ENCODE results near the gene HDAC8. TPM values are rescaled to one million over a fixed set of nuclear protein-coding genes. Genes with fewer than 3 reads are reported as not detected.
A peak's percentile ranks its signal among the peaks of the same experiment; 100 is the strongest.

The HDAC8 gene
- total RNA-seq, 1 experiment from 2014 or later: 33.5 TPM

DNA sequence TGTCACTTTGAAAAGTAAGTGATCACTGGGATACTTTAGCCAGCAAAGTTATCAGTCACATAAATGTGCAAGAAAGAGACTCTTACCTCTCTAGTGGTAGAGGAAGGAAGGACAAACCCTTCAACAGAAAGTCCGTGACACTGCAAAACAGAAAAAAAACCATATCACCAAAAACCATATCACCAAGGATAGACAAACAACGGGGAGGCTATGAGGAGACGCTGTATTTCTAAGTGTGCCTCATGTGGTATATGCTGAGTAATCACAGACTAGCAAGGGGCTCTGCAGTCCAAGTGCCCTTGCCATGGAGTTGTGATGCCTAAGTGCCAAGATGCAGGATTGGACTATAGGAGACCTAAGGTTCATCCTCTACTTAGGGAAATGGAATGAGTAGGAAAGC lies 11.5 kb upstream of the HDAC8 start:
- no peaks in the 10 kb centered on the region for H3K9me3 ChIP-seq (ENCODE audit: control insufficient read depth, insufficient read depth, low read depth, low read length)
- H3K36me3 ChIP-seq (ENCODE audit: control insufficient read depth, insufficient read depth, low read length): no peaks in the 10 kb centered on the region
- no peaks in the 10 kb centered on the region for H3K27me3 ChIP-seq (ENCODE audit: control insufficient read depth, insufficient read depth, low read length)
- no peak overlapping the region for H3K4me3 ChIP-seq (ENCODE audit: low read depth in 2 of 2, low read length in 2 of 2)
- no peak overlapping the region for H3K27ac ChIP-seq (ENCODE audit: low read length)
- DNase-seq (ENCODE audit: low read depth, low spot score) (no peak), ATAC-seq (no peak)
- CTCF ChIA-PET: no interaction called here
- in situ Hi-C loops (cut with HindIII; ENCODE audit: low pct_unique_long_range_greater_than_20kb, low sequenced_read_pairs) (no loop called here), intact Hi-C loops (cut with micrococcal nuclease; ENCODE audit: unreplicated experiment) (no loop called here)
- H3K4me1 ChIP-seq (ENCODE audit: control insufficient read depth, insufficient read depth, low read length): no peaks in the 10 kb centered on the region
- TF ChIP-seq, protein P1, sequence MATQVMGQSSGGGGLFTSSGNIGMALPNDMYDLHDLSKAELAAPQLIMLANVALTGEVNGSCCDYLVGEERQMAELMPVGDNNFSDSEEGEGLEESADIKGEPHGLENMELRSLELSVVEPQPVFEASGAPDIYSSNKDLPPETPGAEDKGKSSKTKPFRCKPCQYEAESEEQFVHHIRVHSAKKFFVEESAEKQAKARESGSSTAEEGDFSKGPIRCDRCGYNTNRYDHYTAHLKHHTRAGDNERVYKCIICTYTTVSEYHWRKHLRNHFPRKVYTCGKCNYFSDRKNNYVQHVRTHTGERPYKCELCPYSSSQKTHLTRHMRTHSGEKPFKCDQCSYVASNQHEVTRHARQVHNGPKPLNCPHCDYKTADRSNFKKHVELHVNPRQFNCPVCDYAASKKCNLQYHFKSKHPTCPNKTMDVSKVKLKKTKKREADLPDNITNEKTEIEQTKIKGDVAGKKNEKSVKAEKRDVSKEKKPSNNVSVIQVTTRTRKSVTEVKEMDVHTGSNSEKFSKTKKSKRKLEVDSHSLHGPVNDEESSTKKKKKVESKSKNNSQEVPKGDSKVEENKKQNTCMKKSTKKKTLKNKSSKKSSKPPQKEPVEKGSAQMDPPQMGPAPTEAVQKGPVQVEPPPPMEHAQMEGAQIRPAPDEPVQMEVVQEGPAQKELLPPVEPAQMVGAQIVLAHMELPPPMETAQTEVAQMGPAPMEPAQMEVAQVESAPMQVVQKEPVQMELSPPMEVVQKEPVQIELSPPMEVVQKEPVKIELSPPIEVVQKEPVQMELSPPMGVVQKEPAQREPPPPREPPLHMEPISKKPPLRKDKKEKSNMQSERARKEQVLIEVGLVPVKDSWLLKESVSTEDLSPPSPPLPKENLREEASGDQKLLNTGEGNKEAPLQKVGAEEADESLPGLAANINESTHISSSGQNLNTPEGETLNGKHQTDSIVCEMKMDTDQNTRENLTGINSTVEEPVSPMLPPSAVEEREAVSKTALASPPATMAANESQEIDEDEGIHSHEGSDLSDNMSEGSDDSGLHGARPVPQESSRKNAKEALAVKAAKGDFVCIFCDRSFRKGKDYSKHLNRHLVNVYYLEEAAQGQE (IDR thresholded peaks at IDR 0.05; ENCODE audit: insufficient read depth in 1 of 2, low read depth in 2 of 2, low read length in 1 of 2): no peak
- POLR2A ChIA-PET: no interaction called here
- BruUV-seq (replicated peaks): no TSS peak

DNA sequence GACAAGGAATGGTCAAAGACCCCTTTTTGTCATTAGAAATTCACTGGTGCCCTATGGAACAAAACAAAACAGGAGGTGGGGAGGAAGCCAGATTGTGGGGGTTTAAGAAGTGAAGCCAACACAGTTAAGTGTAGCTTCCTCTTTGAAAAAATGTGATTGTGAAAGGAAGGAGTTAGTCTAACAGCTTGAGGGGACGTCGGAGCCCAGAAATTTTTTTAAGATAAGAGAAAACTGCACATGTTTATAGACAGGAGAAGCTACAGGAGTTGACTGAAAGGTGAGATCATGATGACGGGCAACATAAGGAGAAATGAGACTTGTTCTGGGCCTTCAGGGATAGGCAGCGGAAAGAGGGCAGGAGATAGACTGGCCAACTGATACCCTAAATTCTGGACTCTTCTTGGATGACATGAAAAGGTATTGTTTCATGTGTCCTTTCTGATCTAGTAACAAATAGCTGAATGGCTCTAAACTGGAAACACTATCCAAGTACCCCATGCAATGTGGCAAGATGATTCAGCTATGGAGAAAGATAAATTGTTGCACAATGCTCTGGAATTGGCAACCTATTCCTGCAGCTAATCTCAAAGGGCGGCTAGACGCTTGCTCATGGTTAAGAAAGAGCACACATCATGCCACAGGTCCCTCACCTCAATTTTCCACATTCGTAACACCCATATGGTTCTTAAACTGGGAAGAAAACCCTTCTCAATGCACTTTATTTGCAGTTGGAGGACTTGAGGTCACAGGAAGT lies 3.7 kb upstream of the HDAC8 start:
- no peaks in the 10 kb centered on the region; the same call in 1 of the 2 replicates for H3K36me3 ChIP-seq (ENCODE audit: control insufficient read depth, insufficient read depth, low read length)
- H3K27ac ChIP-seq (ENCODE audit: low read length): no peak overlapping the region
- no peak for ATAC-seq
- intact Hi-C loops (cut with micrococcal nuclease; ENCODE audit: unreplicated experiment) (no loop called here), in situ Hi-C loops (cut with HindIII; ENCODE audit: low pct_unique_long_range_greater_than_20kb, low sequenced_read_pairs) (no loop called here)
- H3K4me3 ChIP-seq (ENCODE audit: low read depth in 2 of 2, low read length in 2 of 2): no peak overlapping the region
- CTCF ChIA-PET: no interaction called here
- BruUV-seq (replicated peaks): no TSS peak
- no peak for TF ChIP-seq POLR2AphosphoS5 (IDR thresholded peaks at IDR 0.05; ENCODE audit: low read depth, low read length)
- peaks cover 3% of the 10 kb centered on the region; the same call in 1 of the 2 replicates for H3K4me1 ChIP-seq (ENCODE audit: control insufficient read depth, insufficient read depth, low read length)
- POLR2A ChIA-PET: no interaction called here
- H3K27me3 ChIP-seq (ENCODE audit: control insufficient read depth, insufficient read depth, low read length): no peaks in the 10 kb centered on the region
- DNase-seq (ENCODE audit: low read depth, low spot score): no peak
- no peaks in the 10 kb centered on the region for H3K9me3 ChIP-seq (ENCODE audit: control insufficient read depth, insufficient read depth, low read depth, low read length)

DNA sequence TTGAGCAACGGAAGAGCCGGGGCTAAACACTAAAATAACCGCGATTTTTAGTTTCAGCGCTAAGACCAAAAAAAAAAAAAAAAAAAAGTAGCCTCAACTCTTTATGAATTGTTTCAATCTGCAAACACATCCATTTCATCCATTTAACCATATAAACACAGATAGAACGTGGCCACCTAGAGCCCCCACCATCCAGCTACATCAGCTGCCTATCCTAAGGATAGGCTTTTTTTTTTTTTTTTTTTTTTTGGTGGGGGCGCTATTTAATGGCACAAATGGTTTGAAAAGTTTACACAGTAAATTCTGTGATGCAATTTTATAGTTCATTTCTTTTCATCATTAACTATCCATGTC lies 492 bp upstream of the HDAC8 start:
- in situ Hi-C loops (cut with HindIII; ENCODE audit: low pct_unique_long_range_greater_than_20kb, low sequenced_read_pairs): no loop called here
- peak; percentile 44 for ATAC-seq
- CTCF ChIA-PET: no interaction called here

More for the DNA sequence above, 492 bp upstream of the HDAC8 start:
- POLR2A ChIA-PET: no interaction called here
- Histone ChIP-seq H3K27ac (ENCODE audit: low read length) (peak overlapping the region; percentile 91), H3K27me3 (ENCODE audit: control insufficient read depth, insufficient read depth, low read length) (no peaks in the 10 kb centered on the region), H3K4me3 (ENCODE audit: low read depth in 2 of 2, low read length in 2 of 2) (peak overlapping the region; percentile 79), H3K36me3 (ENCODE audit: control insufficient read depth, insufficient read depth, low read length) (peaks cover 8% of the 10 kb centered on the region), H3K9me3 (ENCODE audit: control insufficient read depth, insufficient read depth, low read depth, low read length) (no peaks in the 10 kb centered on the region), H3K4me1 (ENCODE audit: control insufficient read depth, insufficient read depth, low read length) (peaks cover 3% of the 10 kb centered on the region; the same call in 1 of the 2 replicates)
- no peak for DNase-seq (ENCODE audit: low read depth, low spot score)
- TF ChIP-seq, protein P1 (IDR thresholded peaks at IDR 0.05; ENCODE audit: insufficient read depth in 1 of 2, low read depth in 2 of 2, low read length in 1 of 2): no peak
- TF ChIP-seq POLR2AphosphoS5 (IDR thresholded peaks at IDR 0.05; ENCODE audit: low read depth, low read length) (no peak), SIN3A (IDR thresholded peaks at IDR 0.05; ENCODE audit: borderline replicate concordance, insufficient read depth, low read depth, low read length) (no peak), TCF7L2 (IDR thresholded peaks at IDR 0.05; ENCODE audit: low read depth, low read length) (no peak)
- TF ChIP-seq, protein P2, sequence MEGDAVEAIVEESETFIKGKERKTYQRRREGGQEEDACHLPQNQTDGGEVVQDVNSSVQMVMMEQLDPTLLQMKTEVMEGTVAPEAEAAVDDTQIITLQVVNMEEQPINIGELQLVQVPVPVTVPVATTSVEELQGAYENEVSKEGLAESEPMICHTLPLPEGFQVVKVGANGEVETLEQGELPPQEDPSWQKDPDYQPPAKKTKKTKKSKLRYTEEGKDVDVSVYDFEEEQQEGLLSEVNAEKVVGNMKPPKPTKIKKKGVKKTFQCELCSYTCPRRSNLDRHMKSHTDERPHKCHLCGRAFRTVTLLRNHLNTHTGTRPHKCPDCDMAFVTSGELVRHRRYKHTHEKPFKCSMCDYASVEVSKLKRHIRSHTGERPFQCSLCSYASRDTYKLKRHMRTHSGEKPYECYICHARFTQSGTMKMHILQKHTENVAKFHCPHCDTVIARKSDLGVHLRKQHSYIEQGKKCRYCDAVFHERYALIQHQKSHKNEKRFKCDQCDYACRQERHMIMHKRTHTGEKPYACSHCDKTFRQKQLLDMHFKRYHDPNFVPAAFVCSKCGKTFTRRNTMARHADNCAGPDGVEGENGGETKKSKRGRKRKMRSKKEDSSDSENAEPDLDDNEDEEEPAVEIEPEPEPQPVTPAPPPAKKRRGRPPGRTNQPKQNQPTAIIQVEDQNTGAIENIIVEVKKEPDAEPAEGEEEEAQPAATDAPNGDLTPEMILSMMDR (IDR thresholded peaks at IDR 0.05): no peak
- intact Hi-C loops (cut with micrococcal nuclease; ENCODE audit: unreplicated experiment): no loop called here
- no TSS peak for BruUV-seq (replicated peaks)
